HUES64 (cell line): ENCODE measurements around the gene HMCN2.

Experiments used
- H3K27ac ChIP-seq: 2 replicates; pipeline ENCODE4 v1.7.0; 2013; ENCODE audit warnings: low read depth, low read length, inconsistent platforms
- H3K27me3 ChIP-seq: 2 replicates; pipeline ENCODE4 v1.6.1; 2013; ENCODE audit warnings: mild to moderate bottlenecking, low read length; ENCODE audit not compliant: insufficient read depth
- H3K36me3 ChIP-seq: 2 replicates; pipeline ENCODE4 v1.6.1; 2013; ENCODE audit warnings: mild to moderate bottlenecking, low read length; ENCODE audit not compliant: insufficient read depth
- H3K4me1 ChIP-seq: 2 replicates; pipeline ENCODE4 v1.6.1; 2013; ENCODE audit warnings: mild to moderate bottlenecking, low read length, moderate library complexity; ENCODE audit not compliant: insufficient read depth
- H3K4me3 ChIP-seq: 2 replicates; pipeline ENCODE4 v1.5.1; 2013; ENCODE audit warnings: mild to moderate bottlenecking, low read length, moderate library complexity
- H3K9ac ChIP-seq: 2 replicates; pipeline ENCODE4 v1.6.1; 2013; ENCODE audit warnings: mild to moderate bottlenecking, low read depth, low read length
- H3K9me3 ChIP-seq: 2 replicates; pipeline ENCODE4 v1.6.1; 2013; ENCODE audit warnings: low read depth, low read length; ENCODE audit not compliant: insufficient read depth
- WGBS: fragments of 150-250, 120-280 bp; methylation state at CpG from one replicate; pipeline ENCODE4 v1.1.7; 2013; ENCODE audit warnings: missing lambda C conversion rate; 5-methylcytosine and 5-hydroxymethylcytosine counted together

The HMCN2 gene

DNA sequence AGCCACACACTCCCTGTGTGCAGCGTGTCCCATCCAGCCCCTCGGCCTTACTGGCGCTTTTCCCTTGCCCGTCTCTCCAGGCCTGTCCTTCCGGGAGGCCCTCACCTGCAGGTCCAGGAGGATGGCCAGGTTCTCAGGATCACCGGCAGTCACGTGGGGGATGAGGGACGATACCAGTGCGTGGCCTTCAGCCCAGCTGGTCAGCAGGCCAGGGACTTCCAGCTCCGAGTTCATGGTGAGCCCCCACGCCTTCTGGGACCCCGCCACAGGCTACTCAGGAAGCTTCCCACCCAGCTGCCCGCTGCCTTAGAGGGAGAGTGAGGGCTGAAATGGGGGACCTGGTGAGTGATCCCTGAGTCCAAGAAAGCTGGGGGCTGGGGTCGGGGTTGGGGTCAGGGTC lies 85.8 kb downstream of the HMCN2 start:
- Histone ChIP-seq H3K9me3 (no peaks in the 10 kb centered on the region), H3K27me3 (no peaks in the 10 kb centered on the region), H3K36me3 (no peaks in the 10 kb centered on the region), H3K9ac (no peak overlapping the region), H3K4me1 (no peaks in the 10 kb centered on the region), H3K4me3 (no peak overlapping the region), H3K27ac (no peak overlapping the region)
- WGBS: 92% methylated on average over 14 of the region's 14 CpGs

DNA sequence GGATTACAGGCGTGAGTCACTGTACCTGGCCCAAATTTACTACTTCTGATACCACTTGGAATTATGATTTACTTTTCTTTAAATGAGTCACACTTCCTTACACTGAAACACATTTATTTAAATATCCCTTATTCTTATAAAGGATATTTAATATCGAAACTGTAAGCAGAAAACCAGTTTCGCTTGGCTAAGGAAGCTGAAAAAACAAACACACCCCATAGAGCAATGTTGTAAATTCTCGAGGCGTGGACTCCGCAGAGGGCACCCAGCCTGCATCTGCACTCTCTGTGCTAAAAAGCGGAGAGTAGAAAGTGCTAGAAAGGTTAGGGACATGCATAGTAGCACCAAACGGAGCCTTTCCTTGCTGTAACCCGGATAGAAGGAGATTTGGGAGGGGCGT lies 86.5 kb downstream of the HMCN2 start:
- Histone ChIP-seq H3K4me3 (no peak overlapping the region), H3K4me1 (no peaks in the 10 kb centered on the region), H3K9me3 (no peaks in the 10 kb centered on the region), H3K27me3 (no peaks in the 10 kb centered on the region), H3K36me3 (no peaks in the 10 kb centered on the region), H3K9ac (no peak overlapping the region), H3K27ac (no peak overlapping the region)
- WGBS: 93% methylated on average over 9 of the region's 10 CpGs

DNA sequence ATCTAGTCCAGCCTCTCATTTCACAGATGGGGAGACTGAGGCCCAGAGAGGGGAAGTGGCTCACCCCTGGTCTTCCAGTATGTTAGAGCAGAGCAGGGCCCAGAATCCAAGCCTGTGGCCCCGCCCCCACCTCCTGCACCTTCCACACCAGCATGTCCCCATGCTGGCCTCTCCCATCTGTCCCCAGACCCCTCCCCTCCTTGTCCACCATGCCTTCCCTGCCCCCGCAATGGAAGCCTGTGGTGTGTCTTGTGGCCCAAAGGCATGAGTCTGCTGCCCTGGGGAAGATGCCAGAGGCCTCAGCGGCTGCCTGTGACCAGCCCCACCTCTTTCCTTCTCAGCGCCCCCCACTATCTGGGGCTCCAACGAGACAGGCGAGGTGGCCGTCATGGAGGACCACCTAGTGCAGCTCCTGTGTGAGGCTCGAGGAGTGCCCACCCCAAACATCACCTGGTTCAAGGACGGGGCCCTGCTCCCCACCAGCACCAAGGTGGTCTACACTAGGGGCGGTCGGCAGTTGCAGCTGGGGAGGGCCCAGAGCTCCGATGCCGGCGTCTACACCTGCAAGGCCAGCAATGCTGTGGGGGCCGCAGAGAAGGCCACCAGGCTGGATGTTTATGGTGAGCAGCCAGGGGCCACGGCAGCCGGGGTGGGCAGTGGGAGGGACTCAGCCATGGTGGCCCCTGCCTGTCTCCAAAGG lies 87.2 kb downstream of the HMCN2 start:
- no peaks in the 10 kb centered on the region for H3K4me1 ChIP-seq
- no peaks in the 10 kb centered on the region for H3K9me3 ChIP-seq
- no peaks in the 10 kb centered on the region for H3K36me3 ChIP-seq
- H3K9ac ChIP-seq: no peak overlapping the region
- H3K4me3 ChIP-seq: no peak overlapping the region
- no peaks in the 10 kb centered on the region for H3K27me3 ChIP-seq
- 89% methylated on average over 17 of the region's 17 CpGs for WGBS
- no peak overlapping the region for H3K27ac ChIP-seq

GRCh38 chr9:130354378-130354777 lies 88.8 kb downstream of the HMCN2 start:
- Histone ChIP-seq H3K9ac (no peak overlapping the region), H3K27ac (no peak overlapping the region), H3K27me3 (no peaks in the 10 kb centered on the region), H3K36me3 (no peaks in the 10 kb centered on the region), H3K9me3 (no peaks in the 10 kb centered on the region), H3K4me1 (no peaks in the 10 kb centered on the region), H3K4me3 (no peak overlapping the region)
- 95% methylated on average over 13 of the region's 13 CpGs for WGBS

DNA sequence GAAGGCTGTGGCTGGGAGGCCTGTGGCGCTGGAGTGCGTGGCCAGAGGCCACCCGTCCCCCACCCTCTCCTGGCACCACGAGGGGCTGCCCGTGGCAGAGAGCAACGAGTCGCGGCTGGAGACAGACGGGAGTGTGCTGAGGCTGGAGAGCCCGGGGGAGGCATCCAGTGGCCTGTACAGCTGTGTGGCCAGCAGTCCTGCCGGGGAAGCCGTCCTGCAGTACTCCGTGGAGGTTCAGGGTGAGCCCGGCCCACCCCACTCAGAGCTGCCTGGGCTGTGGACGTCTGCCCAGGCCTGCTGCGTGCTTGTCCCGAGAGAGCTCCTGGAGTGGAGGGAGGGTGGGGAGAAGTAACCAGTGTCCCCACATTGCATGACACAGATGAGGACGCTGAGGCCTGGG lies 89.2 kb downstream of the HMCN2 start:
- Histone ChIP-seq H3K4me3 (no peak overlapping the region), H3K27ac (no peak overlapping the region), H3K9ac (no peak overlapping the region), H3K9me3 (no peaks in the 10 kb centered on the region), H3K27me3 (no peaks in the 10 kb centered on the region), H3K36me3 (no peaks in the 10 kb centered on the region), H3K4me1 (no peaks in the 10 kb centered on the region)
- 93% methylated on average over 18 of the region's 18 CpGs for WGBS

- no peaks in the 10 kb centered on the region for H3K9me3 ChIP-seq
- WGBS: 92% methylated on average over 13 of the region's 13 CpGs
These were observed 90.5 kb downstream of the HMCN2 start for GRCh38 chr9:130356033-130356432.

DNA sequence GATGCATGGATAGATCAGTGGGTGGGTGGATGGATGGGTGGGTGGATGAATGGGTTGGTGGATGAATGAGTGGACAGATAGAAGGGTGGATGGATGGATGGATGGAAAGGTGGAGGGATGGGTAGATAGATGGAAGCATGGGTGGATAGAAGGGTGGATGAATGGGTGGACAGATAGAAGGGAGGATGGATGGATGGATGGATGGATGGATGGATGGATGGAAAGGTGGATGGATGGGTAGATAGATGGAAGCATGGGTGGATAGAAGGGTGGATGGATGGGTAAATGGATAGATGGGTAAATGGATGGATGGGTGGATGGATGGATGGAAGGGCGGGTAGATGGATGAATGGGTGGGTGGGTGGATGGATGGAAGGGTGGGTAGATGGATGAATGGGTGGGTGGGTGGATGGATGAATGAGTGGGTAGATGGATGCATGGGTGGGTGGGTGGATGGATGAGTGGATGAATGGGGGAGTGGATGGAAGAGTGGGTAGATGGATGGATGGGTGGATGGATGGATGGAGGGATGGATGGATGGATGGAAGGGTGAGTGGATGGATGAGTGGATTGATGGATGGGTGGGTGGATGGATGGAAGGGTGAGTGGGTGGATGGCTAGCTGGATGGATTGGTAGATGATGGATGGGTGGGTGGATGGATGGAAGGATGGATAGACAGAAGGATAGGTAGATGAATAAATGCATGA lies 91.5 kb downstream of the HMCN2 start:
- WGBS: 92% methylated on average over 1 of the region's 1 CpG
- H3K9ac ChIP-seq: no peak overlapping the region
- no peaks in the 10 kb centered on the region for H3K27me3 ChIP-seq
- H3K4me1 ChIP-seq: no peaks in the 10 kb centered on the region
- H3K4me3 ChIP-seq: no peak overlapping the region
- H3K27ac ChIP-seq: no peak overlapping the region
- no peaks in the 10 kb centered on the region for H3K36me3 ChIP-seq
- H3K9me3 ChIP-seq: no peaks in the 10 kb centered on the region

More at GRCh38 chr9:130356033-130356432, 90.5 kb downstream of the HMCN2 start:
- Histone ChIP-seq H3K36me3 (no peaks in the 10 kb centered on the region), H3K27ac (no peak overlapping the region), H3K4me1 (no peaks in the 10 kb centered on the region), H3K4me3 (no peak overlapping the region), H3K27me3 (no peaks in the 10 kb centered on the region), H3K9ac (no peak overlapping the region)

DNA sequence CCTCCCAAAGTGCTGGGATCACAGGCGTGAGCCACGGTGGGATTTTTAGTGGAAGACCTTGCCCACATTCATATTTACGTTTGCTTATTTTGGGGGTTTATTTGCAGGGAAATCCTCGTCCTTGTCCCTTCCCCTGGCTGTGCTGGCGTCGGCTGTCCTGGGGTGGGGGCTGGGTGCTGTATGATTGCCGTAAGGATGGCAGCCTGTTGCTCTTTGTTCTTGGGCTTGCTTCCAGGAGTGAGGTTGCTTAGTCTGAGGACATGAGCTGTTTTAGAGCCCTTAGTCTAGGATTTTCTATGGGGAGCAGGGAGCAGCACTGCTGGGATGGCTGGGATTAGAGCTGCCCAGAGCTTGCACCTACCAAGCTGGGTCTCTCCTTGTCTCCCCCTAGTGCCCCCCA lies 93.4 kb downstream of the HMCN2 start:
- Histone ChIP-seq H3K27ac (no peak overlapping the region), H3K36me3 (no peaks in the 10 kb centered on the region), H3K4me3 (no peak overlapping the region), H3K4me1 (no peaks in the 10 kb centered on the region), H3K9me3 (no peaks in the 10 kb centered on the region), H3K27me3 (no peaks in the 10 kb centered on the region), H3K9ac (no peak overlapping the region)
- WGBS: 90% methylated on average over 7 of the region's 7 CpGs

- Histone ChIP-seq H3K27ac (no peak overlapping the region), H3K9me3 (no peaks in the 10 kb centered on the region), H3K36me3 (no peaks in the 10 kb centered on the region), H3K9ac (no peak overlapping the region), H3K27me3 (no peaks in the 10 kb centered on the region), H3K4me1 (no peaks in the 10 kb centered on the region), H3K4me3 (no peak overlapping the region)
- WGBS: 76% methylated on average over 9 of the region's 9 CpGs
These were observed 94.3 kb downstream of the HMCN2 start for GRCh38 chr9:130359819-130360218.

- 89% methylated on average over 1 of the region's 1 CpG for WGBS
- Histone ChIP-seq H3K9ac (no peak overlapping the region), H3K27me3 (no peaks in the 10 kb centered on the region), H3K36me3 (no peaks in the 10 kb centered on the region), H3K4me1 (no peaks in the 10 kb centered on the region), H3K9me3 (no peaks in the 10 kb centered on the region), H3K27ac (no peak overlapping the region), H3K4me3 (no peak overlapping the region)
These were observed 95.1 kb downstream of the HMCN2 start for GRCh38 chr9:130360672-130361071.

- 92% methylated on average over 9 of the region's 9 CpGs for WGBS
- Histone ChIP-seq H3K9me3 (no peaks in the 10 kb centered on the region), H3K9ac (no peak overlapping the region), H3K4me1 (no peaks in the 10 kb centered on the region), H3K27me3 (no peaks in the 10 kb centered on the region), H3K36me3 (no peaks in the 10 kb centered on the region), H3K27ac (no peak overlapping the region), H3K4me3 (no peak overlapping the region)
These were observed 96.4 kb downstream of the HMCN2 start for GRCh38 chr9:130361873-130362362.
